ENCODE results near the gene GTPBP3.
"Not testable (repeated sequence)": the region's sequence is repeated elsewhere in the genome, so short reads cannot be mapped to it uniquely, and the experiment has no call there.

GTPBP3 gene, protein sequence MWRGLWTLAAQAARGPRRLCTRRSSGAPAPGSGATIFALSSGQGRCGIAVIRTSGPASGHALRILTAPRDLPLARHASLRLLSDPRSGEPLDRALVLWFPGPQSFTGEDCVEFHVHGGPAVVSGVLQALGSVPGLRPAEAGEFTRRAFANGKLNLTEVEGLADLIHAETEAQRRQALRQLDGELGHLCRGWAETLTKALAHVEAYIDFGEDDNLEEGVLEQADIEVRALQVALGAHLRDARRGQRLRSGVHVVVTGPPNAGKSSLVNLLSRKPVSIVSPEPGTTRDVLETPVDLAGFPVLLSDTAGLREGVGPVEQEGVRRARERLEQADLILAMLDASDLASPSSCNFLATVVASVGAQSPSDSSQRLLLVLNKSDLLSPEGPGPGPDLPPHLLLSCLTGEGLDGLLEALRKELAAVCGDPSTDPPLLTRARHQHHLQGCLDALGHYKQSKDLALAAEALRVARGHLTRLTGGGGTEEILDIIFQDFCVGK

DNA sequence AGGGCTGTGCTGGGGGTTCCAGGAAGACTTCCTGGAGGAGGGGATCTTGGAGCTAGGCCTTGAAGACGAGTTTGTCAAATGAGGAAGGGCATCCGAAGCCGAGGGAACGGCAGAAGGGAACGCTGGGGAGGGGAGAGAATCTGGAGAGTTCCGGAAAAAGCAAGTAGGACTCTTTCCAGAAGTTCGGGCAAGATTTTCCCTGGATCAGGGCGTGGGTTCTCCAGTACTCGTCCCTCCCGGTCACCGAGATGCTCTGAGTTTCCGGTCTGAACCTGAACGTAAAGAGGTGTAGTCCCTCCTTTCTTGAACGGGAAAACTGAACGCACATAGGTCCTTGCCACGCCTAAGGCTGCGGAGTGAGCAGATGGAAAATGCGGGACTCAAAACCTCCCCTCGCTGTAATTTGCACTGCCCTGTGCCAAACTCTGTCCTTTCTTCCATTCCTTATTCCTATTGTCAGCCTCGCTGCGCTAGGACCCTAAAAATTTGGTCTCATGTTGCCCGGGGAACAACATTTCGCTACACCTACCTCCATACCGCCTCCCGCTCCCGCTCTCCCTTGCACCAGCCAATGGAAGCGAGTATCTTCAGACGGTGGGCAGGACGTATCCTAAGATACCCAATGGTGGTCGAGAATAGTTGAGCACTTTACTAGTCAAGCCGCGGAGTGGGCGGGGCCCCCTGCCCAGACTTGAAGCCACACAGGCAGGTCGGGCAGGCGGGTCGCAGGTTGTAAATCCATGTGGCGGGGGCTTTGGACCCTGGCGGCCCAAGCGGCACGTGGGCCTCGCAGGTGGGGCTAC lies at the start of gene GTPBP3:
Gene GTPBP3 (plus strand): TSS at position 682 of the 803 bp plus-strand sequence. CDS start 59 bp downstream, at position 741.
- H3K4me1 Mint-ChIP-seq (ENCODE audit: low read depth), result peaks cover 26% of the 10 kb centered on the region
- H3K9me3 Mint-ChIP-seq (ENCODE audit: low read depth), result no peaks in the 10 kb centered on the region
- peak within 1 kb of the TSS; percentile 96 for H3K4me3 Mint-ChIP-seq
- no peaks in the 10 kb centered on the region for H3K27me3 Mint-ChIP-seq
- no peaks in the 10 kb centered on the region for H3K36me3 Mint-ChIP-seq
- peak within 1 kb of the TSS; percentile 96 for H3K27ac Mint-ChIP-seq

- Mint-ChIP-seq H3K27me3 (no peaks in the 10 kb centered on the region), H3K36me3 (peaks cover 3% of the 10 kb centered on the region), H3K27ac (no peak overlapping the region), H3K9me3 (ENCODE audit: low read depth) (no peaks in the 10 kb centered on the region), H3K4me1 (ENCODE audit: low read depth) (peaks cover 4% of the 10 kb centered on the region), H3K4me3 (no peak overlapping the region)
Observed at GRCh38 chr19:17289489-17289888, 47.9 kb upstream of the GTPBP3 start.

GRCh38 chr19:17292301-17293074 lies 44.9 kb upstream of the GTPBP3 start:
- peaks cover 5% of the 10 kb centered on the region for H3K4me1 Mint-ChIP-seq (ENCODE audit: low read depth)
- H3K4me3 Mint-ChIP-seq, result peak overlapping the region; percentile 91
- no peaks in the 10 kb centered on the region for H3K27me3 Mint-ChIP-seq
- H3K27ac Mint-ChIP-seq, result peak overlapping the region; percentile 89
- H3K9me3 Mint-ChIP-seq (ENCODE audit: low read depth), result no peaks in the 10 kb centered on the region
- peaks cover 2% of the 10 kb centered on the region for H3K36me3 Mint-ChIP-seq

- no peaks in the 10 kb centered on the region for H3K9me3 Mint-ChIP-seq (ENCODE audit: low read depth)
- H3K27ac Mint-ChIP-seq, result no peak overlapping the region
- H3K4me1 Mint-ChIP-seq (ENCODE audit: low read depth), result peaks cover 5% of the 10 kb centered on the region
- no peaks in the 10 kb centered on the region for H3K27me3 Mint-ChIP-seq
- peaks cover 2% of the 10 kb centered on the region for H3K36me3 Mint-ChIP-seq
- H3K4me3 Mint-ChIP-seq, result no peak overlapping the region
Observed at GRCh38 chr19:17293605-17294004, 43.7 kb upstream of the GTPBP3 start.

DNA sequence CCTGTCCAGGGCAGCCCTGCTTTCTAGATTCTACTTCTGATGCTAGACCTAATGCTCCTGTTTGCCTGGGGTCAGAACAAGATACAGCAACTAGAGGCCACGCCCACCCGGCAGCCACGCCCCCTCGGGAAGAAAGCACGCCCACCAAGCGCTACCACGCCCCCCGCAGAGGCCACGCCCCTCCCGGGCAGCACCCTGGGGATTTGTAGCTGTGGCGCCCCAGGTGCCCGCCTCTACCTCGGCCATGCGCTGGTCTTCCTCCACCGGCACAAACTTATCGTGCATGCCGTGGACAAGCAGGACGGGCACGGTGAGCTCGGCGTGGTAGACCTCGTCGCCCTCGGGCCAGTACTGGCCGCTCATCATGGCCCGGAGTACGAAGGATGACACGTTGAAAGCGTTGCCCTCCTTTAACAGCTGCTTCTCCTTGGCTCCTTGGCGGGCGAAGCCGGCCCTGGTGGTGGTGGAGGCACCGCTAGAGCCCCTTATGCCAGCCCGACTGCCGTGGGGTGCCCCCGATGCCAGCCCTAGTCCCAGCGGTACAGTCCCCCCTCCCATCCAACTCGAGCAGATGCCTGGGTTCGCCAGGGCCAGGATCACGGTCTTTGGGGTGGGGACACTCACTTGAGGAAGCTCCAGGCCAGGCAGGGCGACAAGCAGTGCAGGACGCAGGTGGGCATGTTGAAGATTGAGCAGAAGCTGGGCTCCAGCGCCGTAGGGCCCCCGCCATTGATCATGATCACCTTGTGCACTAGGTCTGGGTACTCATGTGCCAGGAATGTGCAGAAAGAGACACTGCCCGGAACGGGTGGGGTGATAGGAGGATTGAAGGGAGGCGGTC lies 43.1 kb upstream of the GTPBP3 start:
- Mint-ChIP-seq H3K27me3 (no peaks in the 10 kb centered on the region), H3K27ac (no peak overlapping the region), H3K36me3 (peaks cover 2% of the 10 kb centered on the region), H3K4me3 (no peak overlapping the region), H3K9me3 (ENCODE audit: low read depth) (no peaks in the 10 kb centered on the region), H3K4me1 (ENCODE audit: low read depth) (peaks cover 5% of the 10 kb centered on the region)

DNA sequence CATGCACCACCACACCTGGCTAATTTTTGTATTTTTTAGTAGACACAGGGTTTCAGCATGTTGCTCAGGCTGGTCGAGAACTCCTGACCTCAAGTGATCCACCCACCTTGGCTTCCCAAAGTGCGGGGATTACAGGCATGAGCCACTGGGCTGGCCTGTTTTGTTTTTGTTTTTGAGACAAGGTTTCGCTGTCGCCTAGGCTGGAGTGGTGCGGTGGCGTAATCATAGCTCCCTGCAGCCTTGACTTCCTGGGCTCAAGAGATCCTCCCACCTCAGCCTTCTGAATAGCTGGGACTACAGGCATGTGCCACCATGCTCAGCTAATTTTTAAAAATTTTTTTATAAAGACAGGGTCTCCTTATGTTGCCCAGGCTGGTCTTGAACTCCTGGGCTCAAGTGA lies 41.8 kb upstream of the GTPBP3 start:
- H3K27me3 Mint-ChIP-seq; H3K9me3 Mint-ChIP-seq (ENCODE audit: low read depth); H3K36me3 Mint-ChIP-seq; H3K4me3 Mint-ChIP-seq; H3K4me1 Mint-ChIP-seq (ENCODE audit: low read depth); H3K27ac Mint-ChIP-seq: not testable (repeated sequence)

DNA sequence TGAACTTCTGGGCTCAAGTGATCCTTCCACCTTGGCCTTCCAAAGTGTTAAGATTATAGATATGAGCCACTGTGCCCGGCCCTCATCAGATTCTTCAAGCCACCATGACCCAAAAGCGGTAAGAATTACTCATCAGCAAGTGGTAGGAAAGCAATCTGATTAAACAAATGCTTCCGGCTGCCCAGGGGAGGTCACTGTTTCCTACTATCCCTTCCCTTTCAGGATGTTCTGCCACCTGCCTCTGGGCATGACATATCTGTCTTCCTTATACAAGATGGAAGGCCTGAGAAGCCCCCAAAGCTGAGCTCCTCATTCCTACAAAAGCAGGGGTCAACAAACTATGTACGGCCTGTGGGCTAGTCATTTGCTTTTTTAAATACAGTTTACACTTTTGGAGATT lies 41.1 kb upstream of the GTPBP3 start:
- Mint-ChIP-seq H3K27ac (no peak overlapping the region), H3K4me3 (no peak overlapping the region), H3K9me3 (ENCODE audit: low read depth) (no peaks in the 10 kb centered on the region), H3K36me3 (peaks cover 2% of the 10 kb centered on the region), H3K4me1 (ENCODE audit: low read depth) (peaks cover 5% of the 10 kb centered on the region), H3K27me3 (no peaks in the 10 kb centered on the region)

GRCh38 chr19:17296976-17297375 lies 40.4 kb upstream of the GTPBP3 start:
- Mint-ChIP-seq H3K27ac (no peak overlapping the region), H3K36me3 (peaks cover 2% of the 10 kb centered on the region), H3K4me1 (ENCODE audit: low read depth) (peaks cover 7% of the 10 kb centered on the region), H3K27me3 (no peaks in the 10 kb centered on the region), H3K9me3 (ENCODE audit: low read depth) (no peaks in the 10 kb centered on the region), H3K4me3 (no peak overlapping the region)

GRCh38 chr19:17300992-17301619 lies 36.2 kb upstream of the GTPBP3 start:
- Mint-ChIP-seq H3K9me3 (ENCODE audit: low read depth) (no peaks in the 10 kb centered on the region), H3K4me3 (no peak overlapping the region), H3K36me3 (peaks cover 2% of the 10 kb centered on the region), H3K27me3 (no peaks in the 10 kb centered on the region), H3K27ac (no peak overlapping the region), H3K4me1 (ENCODE audit: low read depth) (peaks cover 20% of the 10 kb centered on the region)

DNA sequence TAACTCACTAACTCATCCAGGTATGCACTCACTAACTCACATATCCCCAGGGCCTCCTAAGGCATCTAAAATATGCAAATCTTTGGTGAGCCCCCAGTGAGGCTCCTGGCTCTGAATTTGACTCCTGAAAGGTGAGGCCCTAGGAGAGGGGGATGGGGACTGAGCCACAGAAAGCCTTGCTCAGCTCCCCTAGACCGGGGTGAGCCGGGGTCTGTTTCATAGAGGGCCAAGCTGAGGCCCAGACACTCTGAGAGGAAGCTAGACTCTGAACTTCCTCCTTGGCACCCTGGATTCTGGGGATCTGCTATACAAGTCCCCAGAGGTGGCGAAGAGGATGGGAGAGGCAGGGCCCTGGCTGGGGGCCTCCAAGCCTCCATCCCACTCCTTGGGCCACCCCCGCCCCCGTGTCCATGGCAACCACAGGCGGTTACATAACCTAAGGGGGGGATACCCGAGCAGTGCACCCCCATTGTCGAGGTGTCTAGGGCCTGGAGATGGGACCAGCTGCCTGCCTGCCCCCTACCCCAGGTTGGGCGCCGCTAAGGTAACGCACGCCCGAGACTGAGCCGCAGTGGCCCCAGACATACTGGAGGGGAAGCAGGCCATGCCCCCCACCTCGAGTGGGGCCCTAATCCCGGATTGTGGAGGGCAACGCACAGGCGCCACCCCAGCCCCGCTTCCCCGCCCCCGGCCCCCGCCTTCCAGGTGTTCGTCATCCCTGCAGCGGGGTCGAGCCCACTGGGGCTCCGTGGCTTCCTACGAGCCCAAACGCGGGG lies 34.8 kb upstream of the GTPBP3 start:
- Mint-ChIP-seq H3K4me1 (ENCODE audit: low read depth) (peaks cover 25% of the 10 kb centered on the region), H3K27me3 (no peaks in the 10 kb centered on the region), H3K27ac (no peak overlapping the region), H3K36me3 (no peaks in the 10 kb centered on the region), H3K4me3 (peak overlapping the region; percentile 68), H3K9me3 (ENCODE audit: low read depth) (no peaks in the 10 kb centered on the region)

GRCh38 chr19:17303167-17303939 lies 34.0 kb upstream of the GTPBP3 start, which contains the start of gene ABHD8:
Gene ABHD8 (minus strand): TSS chr19:17303425. CDS start chr19:17301616, 1,809 bp downstream.
- Mint-ChIP-seq H3K36me3 (no peaks in the 10 kb centered on the region), H3K27ac (no peak within 1 kb of the TSS), H3K4me3 (peak within 1 kb of the TSS; percentile 68)

GRCh38 chr19:17303940-17304267 lies 33.4 kb upstream of the GTPBP3 start:
- Mint-ChIP-seq H3K36me3 (no peaks in the 10 kb centered on the region), H3K9me3 (ENCODE audit: low read depth) (no peaks in the 10 kb centered on the region), H3K27ac (no peak overlapping the region), H3K4me1 (ENCODE audit: low read depth) (peaks cover 31% of the 10 kb centered on the region), H3K4me3 (peak overlapping the region; percentile 68), H3K27me3 (no peaks in the 10 kb centered on the region)

More at GRCh38 chr19:17303167-17303939, 34.0 kb upstream of the GTPBP3 start, which contains the start of gene ABHD8:
- Mint-ChIP-seq H3K4me1 (ENCODE audit: low read depth) (peaks cover 30% of the 10 kb centered on the region), H3K27me3 (no peaks in the 10 kb centered on the region), H3K9me3 (ENCODE audit: low read depth) (no peaks in the 10 kb centered on the region)

Data from activated naive CD8-positive, alpha-beta T cell (primary cell).